HCT116 (cell line): Measurements from ENCODE around the gene CNTFR. TPM values are rescaled to one million over a fixed set of nuclear protein-coding genes. Genes with fewer than 3 reads are reported as not detected.

Experiments used
- ATAC-seq: fragments of 200-7000 bp; cut with Tn5 transposase; 2 replicates; pipeline ENCODE4 v1.9.1; 2020; ENCODE audit warnings: mild to moderate bottlenecking, moderate library complexity
- BruUV-seq: library from RNA; stranded (reverse); fragments of 400-500 nt; replicated peaks from 2 replicates; lab custom pipeline; 2021; lab: Mats Ljungman, UMichigan
- CTCF ChIA-PET: fragments of 300-600 bp; sonication (Branson Sonifier 250); formaldehyde crosslinking; loops from one replicate; lab custom pipeline; 2021; ENCODE audit warnings: antibody characterized with exemption; lab: Charles Lee
- POLR2A ChIA-PET: fragments of 300-600, 350-600 bp; sonication (Branson Sonifier 250); formaldehyde crosslinking; loops from one replicate; lab custom pipeline; 2021; ENCODE audit warnings: antibody characterized with exemption; lab: Charles Lee
- RAD21 ChIA-PET, 2 experiments: fragments of 300-600 bp; sonication (Branson Sonifier 250); formaldehyde crosslinking; loops; one replicate each; lab custom pipeline; 2023; ENCODE audit warnings: low total read pairs in 2 of 2; ENCODE audit not compliant: uncharacterized antibody in 2 of 2, unreplicated experiment in 2 of 2, low non-redundant PET in 1 of 2; lab: Charles Lee
- DNase-seq: peaks from one replicate; pipeline ENCODE4 v3.0.0-alpha.2; 2010; ENCODE audit warnings: low read depth, low spot score
- H2AFZ ChIP-seq: fragments of 200-600 bp; shearing (Covaris generic), sonication (generic); 2 replicates; pipeline ENCODE4 v1.6.1; 2017; ENCODE audit warnings: low read depth, mixed run types, mixed read lengths, antibody characterized with exemption, low read length; ENCODE audit not compliant: poor library complexity, severe bottlenecking
- H3K27ac ChIP-seq: 2 replicates; pipeline ENCODE4 v1.5.1; 2012; ENCODE audit warnings: low read depth, low read length
- H3K27me3 ChIP-seq: fragments of 200-600 bp; sonication (generic); 2 replicates; pipeline ENCODE4 v1.6.1; 2016; ENCODE audit warnings: mixed run types, low read length, mixed read lengths; ENCODE audit not compliant: insufficient read depth
- H3K36me3 ChIP-seq, 2 experiments: fragments of 200-500 bp in 1 of 2; fragments of 200-600 bp in 1 of 2; sonication (Bioruptor generic) in 1 of 2; sonication (generic) in 1 of 2; 2 replicates each; pipeline versions ENCODE4 v1.5.1 to v1.6.1; 2014 to 2016; ENCODE audit warnings: low read length in 2 of 2, inconsistent platforms in 1 of 2, mixed read lengths in 1 of 2, mixed run types in 1 of 2; ENCODE audit not compliant: insufficient read depth in 2 of 2, control insufficient read depth in 1 of 2
- H3K4me1 ChIP-seq, 2 experiments: fragments of 200-600 bp in 1 of 2; sonication (generic) in 1 of 2; 2 replicates each; pipeline versions ENCODE4 v1.5.1 to v1.6.1; 2012 to 2017; ENCODE audit warnings: low read length in 2 of 2, inconsistent platforms in 1 of 2, mild to moderate bottlenecking in 1 of 2, mixed read lengths in 1 of 2, mixed run types in 1 of 2, moderate library complexity in 1 of 2; ENCODE audit not compliant: insufficient read depth in 2 of 2, control insufficient read depth in 1 of 2
- H3K4me2 ChIP-seq: fragments of 200-600 bp; sonication (generic); 2 replicates; pipeline ENCODE4 v1.6.1; 2017; ENCODE audit warnings: mixed run types, low read length, mixed read lengths
- H3K4me3 ChIP-seq, 2 experiments: fragments of 200-600 bp in 1 of 2; sonication (generic) in 1 of 2; replicated peaks in 1 of 2; 2 replicates each; pipeline ENCODE4 v1.5.1; 2011 to 2016; ENCODE audit warnings: low read length in 2 of 2, control low read depth in 1 of 2, low read depth in 1 of 2, mild to moderate bottlenecking in 1 of 2, mixed read lengths in 1 of 2, mixed run types in 1 of 2
- H3K79me2 ChIP-seq: fragments of 200-600 bp; sonication (generic); 2 replicates; pipeline ENCODE4 v1.6.1; 2017; ENCODE audit warnings: mild to moderate bottlenecking, mixed run types, low read length, moderate library complexity, mixed read lengths; ENCODE audit not compliant: insufficient read depth
- H3K9ac ChIP-seq: fragments of 200-600 bp; sonication (generic); 2 replicates; pipeline ENCODE4 v1.6.1; 2016; ENCODE audit warnings: low read length, mixed read lengths
- H3K9me2 ChIP-seq: fragments of 200-600 bp; sonication (generic), shearing (Covaris generic); 2 replicates; pipeline ENCODE4 v1.6.1; 2017; ENCODE audit warnings: mixed run types, mild to moderate bottlenecking, moderate library complexity; ENCODE audit not compliant: insufficient read depth
- H3K9me3 ChIP-seq, 2 experiments: fragments of 200-500 bp in 1 of 2; fragments of 200-600 bp in 1 of 2; sonication (Bioruptor generic) in 1 of 2; sonication (generic) in 1 of 2; 2 replicates each; pipeline ENCODE4 v1.6.1; 2014 to 2017; ENCODE audit warnings: low read length in 2 of 2, mixed read lengths in 2 of 2, inconsistent platforms in 1 of 2, low read depth in 1 of 2, mild to moderate bottlenecking in 1 of 2, mixed run types in 1 of 2, moderate library complexity in 1 of 2; ENCODE audit not compliant: control insufficient read depth in 1 of 2, insufficient read depth in 1 of 2
- H4K20me1 ChIP-seq: fragments of 200-600 bp; sonication (generic), shearing (Covaris generic); 2 replicates; pipeline ENCODE4 v1.6.1; 2017; ENCODE audit warnings: mixed run types, mild to moderate bottlenecking, moderate library complexity; ENCODE audit not compliant: insufficient read depth
- CEBPB ChIP-seq: IDR thresholded peaks from 2 replicates; pipeline ENCODE4 v1.6.1; 2012; ENCODE audit warnings: low read depth
- EGR1 ChIP-seq: IDR thresholded peaks from 2 replicates; pipeline ENCODE4 v1.6.1; 2012; ENCODE audit warnings: low read depth
- ELF1 ChIP-seq: IDR thresholded peaks from 2 replicates; pipeline ENCODE4 v1.6.1; 2012; ENCODE audit warnings: low read depth, borderline replicate concordance
- JUND ChIP-seq: IDR thresholded peaks from 2 replicates; pipeline ENCODE4 v1.6.1; 2012
- POLR2AphosphoS5 ChIP-seq: IDR thresholded peaks from 2 replicates; pipeline ENCODE4 v1.6.1; 2011; ENCODE audit warnings: mild to moderate bottlenecking, low read depth, low read length, moderate library complexity
- SIN3A ChIP-seq: IDR thresholded peaks from 2 replicates; pipeline ENCODE4 v1.6.1; 2012; ENCODE audit warnings: low read depth
- SP1 ChIP-seq: IDR thresholded peaks from 2 replicates; pipeline ENCODE4 v1.6.1; 2012; ENCODE audit warnings: low read depth
- SRF ChIP-seq: IDR thresholded peaks from 2 replicates; pipeline ENCODE4 v1.6.1; 2012; ENCODE audit warnings: low read depth
- YY1 ChIP-seq: IDR thresholded peaks from 2 replicates; pipeline ENCODE4 v1.6.1; 2011; ENCODE audit warnings: low read length, low read depth, moderate library complexity, mild to moderate bottlenecking; ENCODE audit not compliant: insufficient replicate concordance; ENCODE audit errors: extremely low read depth
- ZBTB33 ChIP-seq: IDR thresholded peaks from 2 replicates; pipeline ENCODE4 v1.6.1; 2011; ENCODE audit warnings: mild to moderate bottlenecking, low read length, moderate library complexity; ENCODE audit not compliant: insufficient replicate concordance; ENCODE audit errors: extremely low read depth
- ZFX ChIP-seq: fragments of 450-650 bp; IDR thresholded peaks from 2 replicates; pipeline ENCODE4 v1.6.1; 2017
- ZNF274 ChIP-seq: fragments of 200-500 bp; sonication (Bioruptor generic); IDR thresholded peaks from 2 replicates; pipeline ENCODE4 v1.6.1; 2014; ENCODE audit warnings: mild to moderate bottlenecking, low read depth, low read length, inconsistent platforms
- intact Hi-C: fragments of 100-400 bp; cut with micrococcal nuclease; formaldehyde crosslinking; loops from 2 replicates; pipeline ENCODE4 v1.10.0; 2022
- total RNA-seq: library from RNA; stranded (reverse); gene quantifications from one replicate; pipeline ENCODE4 v1.2.1, GENCODE V29; 2021; ENCODE audit not compliant: unreplicated experiment
- TF ChIP-seq, protein P1 (sequence below), 3 experiments: fragments of 200-600 bp in 1 of 3; sonication (generic) in 1 of 3; IDR thresholded peaks in 2 of 3; conservative IDR thresholded peaks in 1 of 3; 2 replicates each; pipeline ENCODE4 v1.5.1; 2012 to 2017; ENCODE audit warnings: low read depth in 2 of 3, low read length in 2 of 3, antibody characterized with exemption in 1 of 3, borderline replicate concordance in 1 of 3, control low read depth in 1 of 3, mild to moderate bottlenecking in 1 of 3, mixed read lengths in 1 of 3, mixed run types in 1 of 3, moderate library complexity in 1 of 3; ENCODE audit not compliant: insufficient read depth in 1 of 3
- TF ChIP-seq, protein P2 (sequence below): IDR thresholded peaks from 2 replicates; pipeline ENCODE4 v1.6.1; 2012

CNTFR gene
- total RNA-seq, 1 experiment from 2014 or later: not detected

DNA sequence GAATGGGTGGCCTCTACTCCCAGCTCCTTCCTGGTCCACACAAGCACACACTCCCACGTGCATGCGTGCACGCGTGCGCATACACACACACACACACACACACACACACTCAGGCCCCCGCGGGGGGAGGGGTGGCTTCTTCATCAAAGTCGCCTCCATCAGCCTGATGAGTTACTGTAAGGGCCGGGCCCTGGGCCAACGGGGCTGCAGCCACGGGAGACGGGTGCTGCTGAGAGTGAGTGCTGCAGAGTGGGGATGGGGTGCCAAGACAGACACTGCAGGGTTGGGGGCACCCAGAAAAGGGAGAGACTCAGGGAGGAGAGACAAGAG is 18.1 kb downstream of the CNTFR start:
- Histone ChIP-seq H3K36me3 (no peaks in the 10 kb centered on the region), H3K79me2 (no peaks in the 10 kb centered on the region), H3K27me3 (no peaks in the 10 kb centered on the region), H2AFZ (no peak overlapping the region), H3K4me2 (no peak overlapping the region), H3K27ac (no peak overlapping the region), H4K20me1 (no peaks in the 10 kb centered on the region), H3K9me3 (no peaks in the 10 kb centered on the region), H3K4me1 (no peaks in the 10 kb centered on the region; a peak in 1 of 4 replicates), H3K4me3 (no peak overlapping the region), H3K9ac (no peak overlapping the region), H3K9me2 (no peaks in the 10 kb centered on the region)
- no peak for ATAC-seq
- CTCF ChIA-PET: interaction anchor here (1.0 kb wide), 1 partner anchor 20 kb away, joined by 3 read pairs; no protein-coding TSS in a partner anchor
- RAD21 ChIA-PET: no interaction called here
- DNase-seq: no peak
- TF ChIP-seq ELF1 (no peak), YY1 (no peak), CEBPB (no peak), ZFX (no peak), EGR1 (no peak), POLR2AphosphoS5 (no peak), JUND (no peak), SP1 (no peak), SIN3A (no peak), ZNF274 (no peak), SRF (no peak), ZBTB33 (no peak)
- TF ChIP-seq, protein P1, sequence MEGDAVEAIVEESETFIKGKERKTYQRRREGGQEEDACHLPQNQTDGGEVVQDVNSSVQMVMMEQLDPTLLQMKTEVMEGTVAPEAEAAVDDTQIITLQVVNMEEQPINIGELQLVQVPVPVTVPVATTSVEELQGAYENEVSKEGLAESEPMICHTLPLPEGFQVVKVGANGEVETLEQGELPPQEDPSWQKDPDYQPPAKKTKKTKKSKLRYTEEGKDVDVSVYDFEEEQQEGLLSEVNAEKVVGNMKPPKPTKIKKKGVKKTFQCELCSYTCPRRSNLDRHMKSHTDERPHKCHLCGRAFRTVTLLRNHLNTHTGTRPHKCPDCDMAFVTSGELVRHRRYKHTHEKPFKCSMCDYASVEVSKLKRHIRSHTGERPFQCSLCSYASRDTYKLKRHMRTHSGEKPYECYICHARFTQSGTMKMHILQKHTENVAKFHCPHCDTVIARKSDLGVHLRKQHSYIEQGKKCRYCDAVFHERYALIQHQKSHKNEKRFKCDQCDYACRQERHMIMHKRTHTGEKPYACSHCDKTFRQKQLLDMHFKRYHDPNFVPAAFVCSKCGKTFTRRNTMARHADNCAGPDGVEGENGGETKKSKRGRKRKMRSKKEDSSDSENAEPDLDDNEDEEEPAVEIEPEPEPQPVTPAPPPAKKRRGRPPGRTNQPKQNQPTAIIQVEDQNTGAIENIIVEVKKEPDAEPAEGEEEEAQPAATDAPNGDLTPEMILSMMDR (IDR thresholded peaks at IDR 0.05 in 2 of 3, conservative IDR thresholded peaks at IDR 0.05 in 1 of 3; ENCODE audit: borderline replicate concordance in 1 of 3, insufficient read depth in 1 of 3, low read depth in 2 of 3, low read length in 2 of 3): no peak
- TF ChIP-seq, protein P2, sequence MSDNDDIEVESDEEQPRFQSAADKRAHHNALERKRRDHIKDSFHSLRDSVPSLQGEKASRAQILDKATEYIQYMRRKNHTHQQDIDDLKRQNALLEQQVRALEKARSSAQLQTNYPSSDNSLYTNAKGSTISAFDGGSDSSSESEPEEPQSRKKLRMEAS: no peak
- POLR2A ChIA-PET: no interaction called here
- intact Hi-C loops: no loop called here
- BruUV-seq: no TSS peak
